LNCaP clone FGC (cell line): ENCODE data around the gene NPAS3.

Experiments used
- DNase-seq: peaks from one replicate; pipeline ENCODE4 v3.0.0-alpha.2; 2011; ENCODE audit warnings: low read depth
- H3K4me3 ChIP-seq: 2 replicates; pipeline ENCODE4 v1.5.1; 2011; ENCODE audit warnings: mild to moderate bottlenecking, low read depth, low read length, control low read depth
- CTCF ChIP-seq: IDR thresholded peaks from 2 replicates; pipeline ENCODE4 v1.5.1; 2012; ENCODE audit warnings: mild to moderate bottlenecking; ENCODE audit not compliant: control insufficient read depth, insufficient read depth; ENCODE audit errors: extremely low read depth

NPAS3 gene

GRCh38 chr14:33602396-33602795 lies 663.7 kb downstream of the NPAS3 start:
- DNase-seq, result no peak
- no peak overlapping the region for H3K4me3 ChIP-seq
- TF ChIP-seq CTCF, result no peak

- DNase-seq, result no peak
- H3K4me3 ChIP-seq, result no peak overlapping the region
- TF ChIP-seq CTCF, result no peak
Measured at GRCh38 chr14:33606591-33606990, 667.9 kb downstream of the NPAS3 start.

- DNase-seq, result no peak
- TF ChIP-seq CTCF, result no peak
- H3K4me3 ChIP-seq, result no peak overlapping the region
Measured at GRCh38 chr14:33609582-33609981, 670.9 kb downstream of the NPAS3 start.

GRCh38 chr14:33610121-33610520 lies 671.4 kb downstream of the NPAS3 start:
- no peak for DNase-seq
- no peak overlapping the region for H3K4me3 ChIP-seq
- no peak for TF ChIP-seq CTCF

- DNase-seq, result no peak
- no peak overlapping the region for H3K4me3 ChIP-seq
- no peak for TF ChIP-seq CTCF
Measured at GRCh38 chr14:33611405-33612196, 672.9 kb downstream of the NPAS3 start.

GRCh38 chr14:33612197-33612505 lies 673.5 kb downstream of the NPAS3 start:
- H3K4me3 ChIP-seq, result no peak overlapping the region
- no peak for TF ChIP-seq CTCF
- DNase-seq, result no peak

GRCh38 chr14:33617154-33617553 lies 678.5 kb downstream of the NPAS3 start:
- no peak for DNase-seq
- TF ChIP-seq CTCF, result no peak
- no peak overlapping the region for H3K4me3 ChIP-seq
